Smooth muscle cell (in vitro differentiated cells): ENCODE results near the gene NIFK. TPM values are rescaled to one million over a fixed set of nuclear protein-coding genes. Genes with fewer than 3 reads are reported as not detected.

ENCODE experiments used
- DNase-seq: peaks from one replicate; lab custom pipeline; 2025; ENCODE audit not compliant: unreplicated experiment; lab: John Stamatoyannopoulos, UW
- H2AFZ ChIP-seq: fragments of 200-600 bp; sonication (generic); 2 replicates; pipeline ENCODE4 v1.6.0; 2016; ENCODE audit warnings: antibody characterized with exemption, low read depth, mild to moderate bottlenecking
- H3F3A ChIP-seq: fragments of 200-600 bp; sonication (generic); 2 replicates; pipeline ENCODE4 v1.6.0; 2017; ENCODE audit warnings: antibody characterized with exemption, low read depth
- H3K27ac ChIP-seq: fragments of 200-600 bp; sonication (generic); 2 replicates; pipeline ENCODE4 v1.5.1; 2016; ENCODE audit warnings: low read depth, mild to moderate bottlenecking
- H3K27me3 ChIP-seq: fragments of 200-600 bp; sonication (generic); 2 replicates; pipeline ENCODE4 v1.6.1; 2016; ENCODE audit warnings: low read depth, mild to moderate bottlenecking
- H3K36me3 ChIP-seq: fragments of 200-600 bp; sonication (generic); 2 replicates; pipeline ENCODE4 v1.5.1; 2016; ENCODE audit warnings: low read depth
- H3K4me1 ChIP-seq: fragments of 200-600 bp; sonication (generic); 2 replicates; pipeline ENCODE4 v1.5.1; 2016; ENCODE audit warnings: low read depth
- H3K4me2 ChIP-seq: fragments of 200-600 bp; sonication (generic); 2 replicates; pipeline ENCODE4 v1.6.0; 2016; ENCODE audit warnings: mild to moderate bottlenecking
- H3K4me3 ChIP-seq: fragments of 200-600 bp; sonication (generic); 2 replicates; pipeline ENCODE4 v1.5.1; 2016; ENCODE audit warnings: mild to moderate bottlenecking
- H3K79me2 ChIP-seq: fragments of 200-600 bp; sonication (generic); 2 replicates; pipeline ENCODE4 v1.6.0; 2016; ENCODE audit warnings: low read depth, mild to moderate bottlenecking
- H3K9ac ChIP-seq: fragments of 200-600 bp; sonication (generic); 2 replicates; pipeline ENCODE4 v1.6.0; 2016; ENCODE audit warnings: low read depth
- H3K9me3 ChIP-seq: fragments of 200-600 bp; sonication (generic); replicated peaks from 2 replicates; pipeline ENCODE4 v1.5.1; 2016; ENCODE audit warnings: low read depth
- H4K20me1 ChIP-seq: fragments of 200-600 bp; sonication (generic); 2 replicates; pipeline ENCODE4 v1.6.0; 2016; ENCODE audit warnings: low read depth
- CTCF ChIP-seq: fragments of 200-600 bp; sonication (generic); IDR thresholded peaks from 2 replicates; pipeline ENCODE4 v1.5.1; 2017; ENCODE audit warnings: borderline replicate concordance, mild to moderate bottlenecking, antibody characterized with exemption; ENCODE audit not compliant: insufficient read depth, poor library complexity, severe bottlenecking
- WGBS: methylation state at CpG from one replicate; pipeline ENCODE4 v1.1.7; 2016; ENCODE audit warnings: low lambda C conversion rate; 5-methylcytosine and 5-hydroxymethylcytosine counted together
- polyA plus RNA-seq: library from polyadenylated mRNA; unstranded; fragments of >200 nt; fragmentation: Nextera tagmentation; extraction: Ambion mirVana; gene quantifications from 2 replicates; pipeline ENCODE4 v1.2.1, GENCODE V29; 2016
- total RNA-seq: library from RNA; depleted of rRNA; stranded (reverse); fragments of >200 nt; gene quantifications from 2 replicates; pipeline ENCODE4 v1.2.3, GENCODE V29; 2014

Gene NIFK
- total and polyA plus RNA-seq, 2 experiments from 2014 or later: 43.6 to 92.5 TPM

- no peaks in the 10 kb centered on the region for H3K36me3 ChIP-seq
- no peaks in the 10 kb centered on the region for H3F3A ChIP-seq
- no peaks in the 10 kb centered on the region for H3K9me3 ChIP-seq
- no peak overlapping the region for H3K4me3 ChIP-seq
- DNase-seq: no peak
- H3K9ac ChIP-seq: no peak overlapping the region
- 96% methylated on average over 1 of the region's 1 CpG for WGBS
- H2AFZ ChIP-seq: no peak overlapping the region
- no peaks in the 10 kb centered on the region for H3K27me3 ChIP-seq
- no peak overlapping the region for H3K27ac ChIP-seq
- H4K20me1 ChIP-seq: no peaks in the 10 kb centered on the region
- TF ChIP-seq CTCF: no peak
- H3K79me2 ChIP-seq: no peaks in the 10 kb centered on the region
- H3K4me2 ChIP-seq: no peak overlapping the region
- no peaks in the 10 kb centered on the region for H3K4me1 ChIP-seq
These were observed 41.0 kb upstream of the NIFK start for GRCh38 chr2:121777699-121778058.

- H2AFZ ChIP-seq: no peak overlapping the region
- 87% methylated on average over 12 of the region's 12 CpGs for WGBS
- H3K4me1 ChIP-seq: no peaks in the 10 kb centered on the region
- H3K4me3 ChIP-seq: no peak overlapping the region
- no peaks in the 10 kb centered on the region for H3F3A ChIP-seq
- no peaks in the 10 kb centered on the region for H3K27me3 ChIP-seq
- TF ChIP-seq CTCF: no peak
- H3K9ac ChIP-seq: no peak overlapping the region
- no peaks in the 10 kb centered on the region for H3K79me2 ChIP-seq
- H3K36me3 ChIP-seq: no peaks in the 10 kb centered on the region
- no peak for DNase-seq
- H3K9me3 ChIP-seq: no peaks in the 10 kb centered on the region
- H3K4me2 ChIP-seq: no peak overlapping the region
- no peak overlapping the region for H3K27ac ChIP-seq
- no peaks in the 10 kb centered on the region for H4K20me1 ChIP-seq
These were observed 40.4 kb upstream of the NIFK start for GRCh38 chr2:121776885-121777698.

GRCh38 chr2:121776361-121776760 lies 39.7 kb upstream of the NIFK start:
- H3K36me3 ChIP-seq: no peaks in the 10 kb centered on the region

More at GRCh38 chr2:121776361-121776760, 39.7 kb upstream of the NIFK start:
- Histone ChIP-seq H4K20me1 (no peaks in the 10 kb centered on the region), H3K27me3 (no peaks in the 10 kb centered on the region), H3K4me2 (no peak overlapping the region), H3K9me3 (no peaks in the 10 kb centered on the region), H3K9ac (no peak overlapping the region), H3K4me1 (no peaks in the 10 kb centered on the region), H3K27ac (no peak overlapping the region), H3K4me3 (no peak overlapping the region), H3F3A (no peaks in the 10 kb centered on the region), H2AFZ (no peak overlapping the region), H3K79me2 (no peaks in the 10 kb centered on the region)
- 91% methylated on average over 3 of the region's 3 CpGs for WGBS
- DNase-seq: no peak
- TF ChIP-seq CTCF: no peak
